NOMO-1 (cell line): ENCODE measurements around the gene RNFT1.
"Not testable (repeated sequence)": the region's sequence is repeated elsewhere in the genome, so short reads cannot be mapped to it uniquely, and the experiment has no call there.

ENCODE experiments used
- DNase-seq, 2 experiments: peaks; one replicate each; lab custom pipeline; 2025; ENCODE audit not compliant: unreplicated experiment in 2 of 2; lab: John Stamatoyannopoulos, UW

The RNFT1 gene, protein sequence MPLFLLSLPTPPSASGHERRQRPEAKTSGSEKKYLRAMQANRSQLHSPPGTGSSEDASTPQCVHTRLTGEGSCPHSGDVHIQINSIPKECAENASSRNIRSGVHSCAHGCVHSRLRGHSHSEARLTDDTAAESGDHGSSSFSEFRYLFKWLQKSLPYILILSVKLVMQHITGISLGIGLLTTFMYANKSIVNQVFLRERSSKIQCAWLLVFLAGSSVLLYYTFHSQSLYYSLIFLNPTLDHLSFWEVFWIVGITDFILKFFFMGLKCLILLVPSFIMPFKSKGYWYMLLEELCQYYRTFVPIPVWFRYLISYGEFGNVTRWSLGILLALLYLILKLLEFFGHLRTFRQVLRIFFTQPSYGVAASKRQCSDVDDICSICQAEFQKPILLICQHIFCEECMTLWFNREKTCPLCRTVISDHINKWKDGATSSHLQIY

DNA sequence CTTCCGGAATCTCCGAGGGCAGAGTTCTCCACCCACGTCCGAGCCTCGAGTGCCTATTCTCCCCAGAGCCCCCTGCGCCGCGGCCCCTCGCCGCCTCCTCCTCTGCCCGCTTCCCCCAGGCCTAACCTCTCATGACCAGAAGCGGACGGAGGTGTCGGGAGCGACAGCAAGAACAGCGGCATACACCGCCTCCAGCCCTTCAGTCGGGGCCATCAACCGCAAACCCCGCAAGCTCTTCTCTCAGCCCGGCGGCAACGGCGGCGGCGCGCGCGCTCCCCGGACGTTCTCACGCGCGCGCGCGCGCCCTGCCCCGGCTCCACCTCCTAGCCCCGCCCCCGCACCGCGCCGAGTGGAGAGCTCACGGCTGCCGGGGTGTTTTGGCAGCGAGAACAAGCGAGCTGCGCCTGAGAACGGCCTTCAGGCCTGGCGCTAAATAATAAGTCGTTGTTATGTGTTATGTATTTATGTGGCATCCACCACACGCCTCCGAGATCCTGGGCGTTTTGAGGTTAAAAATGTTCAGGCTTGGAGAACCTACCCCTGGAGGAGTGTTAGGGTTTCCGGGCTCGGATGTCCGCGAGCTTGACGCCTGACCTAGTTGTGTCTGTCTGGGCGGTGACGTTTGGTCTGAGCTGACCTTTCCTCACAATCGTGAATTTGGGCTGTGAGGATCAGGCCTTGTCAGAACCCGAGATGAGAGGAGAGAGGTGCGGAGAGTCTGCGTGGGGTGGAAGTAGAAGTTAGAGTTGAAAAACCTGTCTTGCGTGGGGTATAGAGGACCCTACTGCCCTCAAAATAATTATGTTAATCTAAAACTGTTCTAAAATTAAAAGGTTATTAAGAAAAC is at the start of gene RNFT1:
TSS of gene RNFT1 (minus strand) at position 259 of the 847 bp plus-strand sequence. CDS start at position 182, 77 bp downstream.
- peak; percentile 78 to 89 for DNase-seq

DNA sequence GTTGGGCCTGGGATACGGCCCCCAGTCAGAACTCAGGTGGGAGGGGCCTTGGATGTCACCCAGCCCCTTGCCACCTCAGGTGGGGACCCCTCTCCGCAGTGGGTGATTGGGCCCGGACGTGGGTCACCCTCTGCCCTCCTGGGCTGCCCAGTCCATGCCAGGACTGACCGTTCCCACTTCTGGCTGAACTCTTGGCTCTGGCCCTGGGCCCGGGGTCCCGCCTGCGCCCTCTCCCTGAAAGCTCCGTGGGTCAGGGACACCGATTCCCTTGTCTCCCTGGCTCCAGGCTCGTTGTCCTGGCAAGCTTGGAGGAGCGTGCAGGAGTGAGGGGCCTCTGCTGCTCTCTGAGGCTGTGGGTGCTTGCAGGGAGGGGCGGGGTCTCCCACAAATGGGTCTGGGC is 44.8 kb upstream of the RNFT1 start:
- DNase-seq, result not testable (repeated sequence)

DNA sequence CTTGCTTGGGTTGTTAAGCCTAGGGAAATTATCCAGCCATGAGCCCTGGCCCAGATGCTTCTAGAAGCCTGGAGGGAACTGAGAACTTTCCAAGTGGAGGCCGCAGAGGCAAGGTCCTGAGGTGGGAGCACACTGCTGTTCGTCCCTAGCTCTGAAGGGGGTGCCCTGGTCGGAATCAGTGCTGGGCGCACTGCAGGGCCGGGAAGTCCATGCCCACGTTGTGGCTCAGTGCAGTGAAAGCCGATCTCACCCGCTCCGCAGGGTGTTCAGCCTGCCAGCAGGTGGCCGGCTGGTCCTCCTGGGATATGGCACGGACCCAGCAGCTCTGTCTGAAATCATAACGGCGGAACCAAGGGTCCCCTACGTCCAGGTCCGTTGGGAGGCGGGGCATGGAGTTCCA is 43.8 kb upstream of the RNFT1 start:
- not testable (repeated sequence) for DNase-seq

DNA sequence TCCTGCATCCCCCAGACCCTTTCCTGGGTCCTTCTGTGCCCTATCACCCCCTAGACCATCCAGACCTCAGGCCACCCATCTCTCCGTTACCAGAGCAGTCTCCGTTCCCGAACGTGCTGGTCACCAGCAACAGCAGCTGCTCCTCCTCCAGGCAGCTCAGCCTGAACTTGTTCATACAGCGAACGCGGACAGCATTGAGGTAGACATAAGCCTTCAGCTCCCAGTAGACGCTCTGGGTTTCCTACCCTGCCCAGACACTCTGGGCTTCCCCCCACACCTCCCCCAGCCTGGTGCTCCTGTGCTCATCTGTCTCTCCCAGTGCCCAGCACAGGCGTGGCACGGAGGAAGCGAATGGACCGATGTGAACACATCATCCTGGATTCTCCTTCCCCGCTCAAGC is 41.6 kb upstream of the RNFT1 start:
- no peak for DNase-seq

DNA sequence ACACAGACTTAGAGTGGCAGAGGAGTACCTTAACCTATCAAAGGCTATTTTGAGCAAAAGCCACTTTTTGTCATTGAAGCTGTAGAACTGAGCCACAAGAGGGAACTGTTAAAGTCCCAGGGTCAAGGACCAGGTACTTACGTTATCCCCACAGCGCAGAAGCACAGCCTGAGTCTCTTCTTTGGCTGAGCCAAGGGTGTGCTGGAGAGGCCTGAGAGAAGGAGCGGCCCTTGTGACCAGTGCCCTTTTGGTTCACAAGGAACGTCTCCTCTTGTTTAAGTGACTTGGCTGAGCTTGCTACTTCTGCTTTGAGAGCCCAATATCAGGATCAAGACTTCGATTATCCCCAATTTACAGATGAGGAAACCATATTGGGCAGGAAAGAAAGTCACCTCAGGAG is 40.0 kb upstream of the RNFT1 start:
- not testable (repeated sequence) for DNase-seq

DNA sequence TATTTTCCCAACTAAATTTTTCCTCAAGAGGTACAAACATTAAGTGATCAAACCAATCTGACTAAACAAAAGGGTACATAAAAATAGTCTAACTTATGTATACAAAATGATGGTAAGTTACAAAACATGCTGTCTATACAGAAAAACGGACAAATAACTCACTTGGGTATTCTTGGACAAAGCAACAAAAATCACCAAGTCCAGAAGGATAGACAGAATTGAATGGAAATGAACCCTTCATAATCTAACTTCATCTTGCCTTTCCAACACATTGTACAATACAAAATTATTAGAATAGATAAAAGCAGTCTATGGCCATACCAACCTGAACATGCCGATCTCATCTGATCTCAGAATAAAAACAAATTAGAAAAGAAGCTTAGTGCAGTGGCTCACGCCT is 37.9 kb upstream of the RNFT1 start:
- DNase-seq, result not testable (repeated sequence)

DNA sequence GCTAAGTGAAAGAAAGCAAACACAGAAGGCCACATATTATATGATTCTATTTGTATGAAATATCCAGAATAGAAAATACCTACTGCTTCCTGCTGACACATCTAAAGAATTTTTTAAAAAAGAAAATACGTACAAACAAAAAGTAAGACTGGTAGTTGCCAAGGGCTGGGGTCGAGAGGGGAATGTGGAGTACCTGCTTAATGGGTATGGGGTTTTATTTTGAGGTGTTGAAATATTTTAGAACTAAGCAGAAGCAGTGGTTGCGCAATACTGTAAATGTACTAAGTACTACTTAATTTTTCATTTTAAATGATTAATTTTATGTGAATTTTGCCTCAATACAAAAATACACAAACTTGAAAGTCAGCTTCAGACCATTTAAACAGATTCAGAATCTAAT is 32.1 kb upstream of the RNFT1 start:
- DNase-seq, result not testable (repeated sequence)

DNA sequence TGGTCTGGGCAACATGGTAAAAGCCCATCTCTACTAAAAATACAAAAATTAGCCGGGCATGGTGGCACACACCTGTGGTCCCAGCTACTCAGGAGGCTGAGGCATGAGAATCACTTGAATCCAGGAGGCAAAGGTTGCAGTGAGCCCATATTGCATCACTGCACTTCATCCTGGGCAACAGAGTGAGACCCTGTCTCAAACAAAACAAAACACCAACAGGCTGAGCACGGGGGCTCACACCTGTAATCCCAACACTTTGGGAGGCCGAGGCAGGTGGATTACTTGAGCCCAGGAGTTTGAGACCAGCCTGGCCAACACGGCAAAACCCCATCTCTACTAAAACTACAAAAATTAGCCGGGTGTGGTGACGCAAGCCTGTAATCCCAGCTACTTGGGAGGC is 10.6 kb upstream of the RNFT1 start:
- not testable (repeated sequence) for DNase-seq

DNA sequence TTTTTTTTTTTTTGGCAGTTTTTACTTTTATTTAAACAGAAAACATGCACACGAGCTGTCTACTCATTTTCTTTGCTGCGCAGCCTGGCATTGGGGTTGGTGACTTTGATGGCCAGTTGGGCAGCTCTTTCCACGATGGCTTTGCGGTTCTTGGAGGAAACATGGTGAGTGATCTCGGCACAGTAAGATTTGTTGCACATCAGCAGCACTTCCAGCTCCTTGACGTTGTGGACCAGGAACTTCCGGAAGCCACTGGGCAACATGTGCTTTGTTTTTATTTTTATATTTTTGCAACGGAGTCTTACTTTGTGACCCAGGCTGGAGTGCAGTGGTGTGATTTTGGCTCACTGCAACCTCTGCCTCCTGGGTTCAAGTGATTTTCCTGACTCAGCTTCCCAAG is 8.9 kb upstream of the RNFT1 start:
- not testable (repeated sequence) for DNase-seq

DNA sequence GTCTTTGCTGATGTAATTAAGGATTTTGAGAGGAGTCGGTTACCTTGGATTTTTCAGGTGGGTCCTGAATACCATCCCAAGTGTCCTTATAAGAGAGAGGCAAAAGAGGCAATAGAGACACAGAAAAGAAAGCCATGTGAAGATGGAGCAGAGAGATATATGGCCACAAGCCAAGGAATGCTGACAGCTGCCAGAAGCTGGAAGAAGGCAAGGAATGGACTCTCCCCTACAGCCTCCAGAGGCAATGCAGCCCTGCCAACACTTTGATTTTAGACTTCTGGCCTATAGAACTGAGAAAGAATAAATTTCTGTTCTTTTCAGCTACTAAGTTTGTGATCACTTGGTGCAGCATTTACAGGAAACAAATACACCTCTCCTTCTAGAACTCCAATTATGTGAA is 8.2 kb upstream of the RNFT1 start:
- DNase-seq, result no peak

DNA sequence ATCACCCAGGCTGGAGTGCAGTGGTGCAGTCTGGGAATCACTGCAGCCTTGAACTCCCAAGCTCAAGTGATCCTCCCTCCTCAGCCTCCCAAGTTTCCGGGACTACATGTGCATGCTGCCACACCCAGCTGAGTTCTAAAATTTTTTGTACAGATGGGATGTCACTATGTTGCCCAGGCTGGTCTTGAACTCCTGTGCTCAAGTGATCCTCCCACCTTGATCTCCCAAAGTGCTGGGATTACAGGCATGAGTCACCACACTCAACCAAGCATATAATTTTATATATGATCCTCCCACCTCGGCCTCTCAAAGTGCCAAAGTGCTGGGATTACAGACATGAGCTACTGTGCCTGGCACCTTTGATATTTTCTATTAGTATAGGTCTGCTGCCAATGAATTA is 7.2 kb upstream of the RNFT1 start:
- DNase-seq, result not testable (repeated sequence)

DNA sequence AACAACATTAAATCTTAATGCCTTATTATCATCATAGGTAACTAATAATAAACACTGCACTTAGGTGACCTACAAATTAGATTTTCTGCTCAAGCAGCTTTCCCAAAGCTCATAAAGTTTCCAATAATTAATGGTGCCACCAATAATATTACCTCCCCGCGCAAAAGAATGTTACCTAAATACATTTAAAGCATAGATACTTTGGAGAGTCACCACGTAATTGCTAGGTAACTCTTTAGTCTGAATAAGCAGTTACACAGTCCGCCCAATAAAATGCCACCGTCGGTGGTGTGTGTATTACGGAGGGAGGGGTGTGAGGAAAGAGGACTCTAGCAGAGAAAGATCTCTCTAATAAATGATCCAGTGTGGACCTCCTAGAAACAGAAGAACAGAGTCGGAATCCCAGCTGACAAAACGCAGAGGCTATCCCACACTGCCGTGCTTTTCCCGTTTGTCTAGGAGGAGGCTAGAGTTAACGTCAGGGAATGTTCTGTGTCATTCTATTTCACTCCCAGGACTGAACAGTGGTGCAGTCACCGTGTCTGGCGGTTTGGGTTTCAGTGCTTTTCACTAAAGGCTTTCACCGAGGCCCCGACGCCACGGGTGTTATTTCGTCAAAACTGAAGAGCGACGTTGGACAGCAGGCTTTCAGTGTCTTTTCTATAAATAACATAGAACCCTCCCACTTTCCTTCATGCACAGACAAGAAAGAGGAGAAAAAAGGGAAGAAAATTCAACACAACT is 630 bp downstream of the RNFT1 start:
- peak; percentile 83 to 84 for DNase-seq

DNA sequence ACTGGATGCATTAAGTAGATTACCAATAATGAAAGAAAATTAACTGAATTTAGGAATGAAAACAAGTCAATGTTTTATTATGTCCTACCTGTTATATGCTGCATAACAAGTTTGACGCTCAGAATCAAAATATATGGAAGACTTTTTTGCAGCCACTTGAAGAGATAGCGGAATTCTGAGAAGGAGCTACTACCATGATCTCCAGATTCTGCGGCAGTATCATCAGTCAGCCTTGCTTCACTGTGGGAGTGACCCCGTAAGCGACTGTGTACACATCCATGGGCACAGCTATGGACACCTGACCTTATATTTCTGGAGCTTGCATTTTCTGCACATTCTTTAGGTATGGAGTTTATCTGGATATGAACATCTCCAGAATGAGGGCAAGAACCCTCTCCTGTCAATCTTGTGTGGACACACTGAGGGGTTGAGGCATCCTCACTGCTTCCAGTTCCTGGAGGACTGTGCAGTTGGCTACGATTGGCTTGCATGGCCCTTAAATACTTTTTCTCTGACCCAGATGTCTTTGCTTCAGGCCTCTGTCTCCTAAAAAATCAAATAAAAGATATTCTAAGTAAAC is 1.7 kb downstream of the RNFT1 start:
- DNase-seq, result no peak

DNA sequence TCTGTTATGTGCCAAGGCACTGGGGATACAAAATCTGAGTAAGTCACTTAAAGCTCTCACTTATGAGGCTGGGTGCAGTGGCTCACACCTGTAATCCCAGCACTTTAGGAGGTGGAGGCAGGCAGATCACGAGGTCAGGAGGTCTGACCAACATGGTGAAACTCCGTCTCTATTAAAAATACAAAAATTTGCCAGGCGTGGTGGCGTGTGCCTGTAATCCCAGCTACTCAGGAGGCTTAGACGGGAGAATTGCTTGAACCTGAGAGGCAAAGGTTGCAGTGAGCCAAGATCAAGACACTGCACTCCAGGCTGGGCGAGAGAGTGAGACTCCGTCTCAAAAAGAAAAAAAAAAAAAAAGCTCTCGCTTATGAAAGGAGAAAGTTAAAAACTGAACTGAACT is 5.0 kb downstream of the RNFT1 start:
- DNase-seq, result not testable (repeated sequence)

DNA sequence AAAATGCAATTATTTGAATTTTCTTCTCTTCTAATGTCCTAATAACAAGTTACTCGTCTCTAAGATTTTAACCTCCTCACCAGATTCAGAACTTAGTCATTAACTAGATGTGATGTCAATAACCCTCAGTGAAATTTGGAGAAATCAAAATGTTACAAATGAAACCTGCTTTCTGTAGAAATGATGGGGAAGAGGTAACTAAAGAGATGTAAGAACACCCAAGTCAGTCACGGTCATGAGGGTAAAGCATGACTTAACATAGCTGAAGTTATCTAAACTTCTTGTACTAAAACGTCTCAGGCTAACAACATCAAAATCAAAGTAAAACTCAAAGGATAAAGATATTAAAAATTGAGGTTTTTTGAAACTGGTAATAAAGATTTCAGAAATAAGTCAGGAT is 9.7 kb downstream of the RNFT1 start:
- no peak for DNase-seq

DNA sequence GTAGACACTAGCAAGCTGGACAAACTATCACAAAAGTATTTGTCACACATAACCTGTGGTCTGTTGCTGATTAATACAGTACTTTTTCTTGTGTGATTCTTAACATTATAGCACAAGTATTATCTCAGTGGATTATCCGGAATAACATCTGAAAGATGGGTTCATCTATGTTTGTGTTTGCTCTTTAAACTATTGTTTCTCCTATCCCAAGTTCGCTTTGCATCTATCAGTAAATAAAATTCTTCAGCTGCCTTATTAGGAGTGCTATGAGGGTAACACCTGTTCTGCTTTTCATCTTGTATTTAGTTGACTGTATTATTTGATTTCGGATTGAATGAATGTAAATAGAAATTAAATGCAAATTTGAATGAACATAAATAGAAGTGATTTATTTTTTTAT is 14.5 kb downstream of the RNFT1 start:
- no peak for DNase-seq

DNA sequence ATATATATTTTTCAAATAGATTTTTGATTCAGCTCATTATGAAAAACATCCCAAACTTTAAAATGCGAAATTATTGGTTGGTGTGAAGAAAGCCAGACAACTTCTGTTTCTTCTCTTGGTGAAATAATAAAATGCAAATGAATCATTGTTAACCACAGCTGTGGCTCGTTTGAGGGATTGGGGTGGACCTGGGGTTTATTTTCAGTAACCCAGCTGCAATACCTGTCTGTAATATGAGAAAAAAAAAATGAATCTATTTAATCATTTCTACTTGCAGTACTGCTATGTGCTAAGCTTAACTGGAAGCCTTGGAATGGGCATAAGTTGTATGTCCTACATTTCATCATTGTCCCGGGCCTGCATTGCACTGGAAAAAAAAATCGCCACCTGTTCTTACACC is 17.2 kb downstream of the RNFT1 start:
- not testable (repeated sequence) for DNase-seq

DNA sequence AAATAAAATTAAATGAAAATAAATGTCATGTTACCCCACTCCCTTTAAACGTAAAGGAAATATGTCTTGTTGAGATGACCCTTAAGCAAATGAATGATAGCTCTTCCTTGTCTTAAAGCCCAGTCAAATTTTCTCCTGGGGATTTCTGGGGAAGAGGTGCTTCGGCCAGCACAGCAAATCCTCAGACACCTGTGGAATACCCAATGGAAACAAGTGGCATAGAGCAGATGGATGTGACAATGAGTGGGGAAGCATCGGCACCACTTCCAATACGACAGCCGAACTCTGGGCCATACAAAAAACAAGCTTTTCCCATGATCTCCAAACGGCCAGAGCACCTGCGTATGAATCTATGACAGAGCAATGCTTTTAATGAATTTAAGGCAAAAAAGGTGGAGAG is 18.1 kb downstream of the RNFT1 start:
- not testable (repeated sequence) for DNase-seq

DNA sequence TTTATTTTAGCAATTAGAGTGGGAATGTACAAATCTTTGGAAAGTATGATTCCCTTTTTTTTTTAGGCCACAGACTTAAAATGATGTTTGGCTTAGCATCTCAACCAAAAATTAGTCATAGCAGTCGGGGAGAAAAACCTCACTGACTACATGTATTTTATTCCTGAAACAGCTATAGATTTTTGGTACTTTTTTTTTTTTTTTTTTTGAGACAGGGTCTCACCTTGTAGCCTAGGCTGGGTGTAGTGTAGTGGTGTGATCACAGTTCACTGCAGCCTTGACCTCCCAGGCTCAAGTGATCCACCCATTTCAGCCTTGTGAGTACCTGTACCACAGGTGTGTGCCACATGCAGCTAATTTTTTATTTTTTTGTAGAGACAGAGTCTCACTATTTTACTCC is 23.4 kb downstream of the RNFT1 start:
- no peak for DNase-seq

DNA sequence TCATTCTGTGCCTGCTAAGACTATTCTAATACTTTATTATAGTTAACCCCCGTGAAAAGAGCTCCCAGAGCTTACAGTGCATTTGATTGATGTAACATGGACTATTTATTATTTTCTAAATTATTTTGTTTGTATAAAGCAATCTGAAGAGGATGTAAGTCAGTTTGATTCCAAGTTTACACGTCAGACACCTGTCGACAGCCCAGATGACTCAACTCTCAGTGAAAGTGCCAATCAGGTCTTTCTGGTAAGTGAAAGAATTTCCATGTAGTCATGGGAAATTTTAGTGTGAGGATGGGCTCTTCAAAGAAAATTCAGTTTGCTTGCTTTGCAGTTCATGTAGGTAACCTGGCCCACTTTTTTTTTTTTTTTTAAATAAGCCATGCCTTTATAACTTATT is 23.8 kb downstream of the RNFT1 start:
- DNase-seq, result not testable (repeated sequence)

DNA sequence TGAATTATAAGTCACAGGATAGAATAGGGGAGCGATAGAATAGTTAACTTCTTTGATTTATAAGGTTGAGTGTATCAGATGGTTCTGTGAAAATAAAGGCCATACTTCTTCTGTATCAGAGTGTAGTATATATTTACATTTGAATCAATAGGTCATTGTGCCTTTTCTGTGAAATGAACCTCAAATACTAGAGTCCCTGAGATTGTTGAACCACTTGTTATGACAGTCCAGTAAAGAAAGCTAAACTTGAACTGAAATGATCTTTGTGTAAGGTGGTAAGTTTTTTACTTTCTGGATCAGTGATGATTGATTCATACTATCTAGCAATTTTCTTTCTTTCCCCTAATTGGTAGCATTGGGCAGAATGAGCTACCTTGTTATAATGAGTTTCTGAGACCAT is 31.2 kb downstream of the RNFT1 start:
- DNase-seq, result not testable (repeated sequence)
